ENCODE measurements around the gene FAM72B. TPM values are rescaled to one million over a fixed set of nuclear protein-coding genes. Genes with fewer than 3 reads are reported as not detected.
"Not testable (repeated sequence)": the region's sequence is repeated elsewhere in the genome, so short reads cannot be mapped to it uniquely, and the experiment has no call there.

FAM72B gene
- total and polyA plus RNA-seq, 10 of the 15 experiments (the other 5 are each of a cell fraction or from before 2014, with no cell fraction given): 7.3 to 37.8 (median 17.5) TPM

DNA sequence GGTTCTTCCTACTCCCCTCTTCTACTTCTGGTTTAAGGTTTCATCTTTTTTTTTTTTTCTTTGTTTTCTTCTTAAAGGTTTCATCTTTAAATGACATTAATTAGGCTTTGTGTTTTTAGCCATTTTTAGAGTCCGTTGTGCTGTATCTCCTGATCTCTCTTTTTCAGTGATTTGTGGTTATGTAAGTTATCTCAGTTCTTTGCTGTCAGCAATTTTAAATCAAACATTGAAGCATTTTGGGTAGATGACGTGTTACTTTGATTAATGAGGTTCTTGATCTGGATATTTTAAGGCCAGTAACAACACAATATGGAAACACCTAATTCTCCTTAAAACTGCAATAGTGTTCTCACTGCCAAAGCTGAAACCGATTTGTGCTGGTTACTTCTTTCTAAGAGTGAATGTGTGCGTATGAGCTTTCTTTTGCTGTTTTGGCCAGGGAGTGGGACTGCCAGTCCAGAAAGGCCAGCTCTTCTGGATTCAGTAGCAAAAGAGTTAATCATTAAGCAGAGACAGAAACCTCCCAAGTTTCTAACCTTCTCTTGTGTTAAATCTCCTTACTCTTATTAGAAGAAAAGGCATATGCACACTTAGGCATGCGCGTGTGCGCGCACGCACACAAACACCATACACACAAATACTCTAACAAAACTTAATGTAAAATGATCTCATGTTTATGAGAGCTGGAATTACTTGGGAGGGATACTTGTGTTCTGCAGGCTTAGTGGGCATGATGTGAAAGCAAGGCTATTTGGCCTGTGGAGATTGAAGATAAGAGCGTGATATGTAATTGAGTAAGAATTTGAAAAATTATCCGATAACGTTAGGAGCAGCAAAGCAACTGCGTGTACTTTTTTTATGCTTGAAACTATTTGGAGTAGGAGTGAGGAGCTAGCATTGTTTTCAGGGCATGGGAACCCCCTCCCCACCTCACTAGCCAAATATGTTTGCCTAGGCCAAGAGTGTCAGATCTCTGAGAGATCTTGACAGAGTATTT lies 17.1 kb upstream of the FAM72B start:
- H3K79me2 ChIP-seq (ENCODE audit: control insufficient read depth, insufficient read depth, low read length); H4K20me1 ChIP-seq (ENCODE audit: control insufficient read depth, insufficient read depth); H3K9me3 ChIP-seq (replicated peaks; ENCODE audit: control insufficient read depth, insufficient read depth, low read length); H3K4me1 ChIP-seq (ENCODE audit: control insufficient read depth, insufficient read depth, low read length); H3K36me3 ChIP-seq (ENCODE audit: control insufficient read depth in 2 of 2, insufficient read depth in 2 of 2, low read length in 1 of 2); H3K4me2 ChIP-seq (ENCODE audit: control insufficient read depth, insufficient read depth); in situ Hi-C loops (cut with MboI); CTCF ChIA-PET; BruUV-seq (replicated peaks); H2AFZ ChIP-seq (ENCODE audit: control insufficient read depth, low read depth, low read length); ATAC-seq; RAD21 ChIA-PET (ENCODE audit: unreplicated experiment); FAIRE-seq; H3K27ac ChIP-seq (ENCODE audit: control insufficient read depth, insufficient read depth); POLR2A ChIA-PET; SMC1A ChIA-PET (ENCODE audit: uncharacterized antibody, unreplicated experiment); H3K9ac ChIP-seq (ENCODE audit: control insufficient read depth, insufficient read depth, low read length); DNase-seq (ENCODE audit: low read depth, low spot score); H3K27me3 ChIP-seq (replicated peaks in 1 of 2; ENCODE audit: control insufficient read depth in 2 of 2, insufficient read depth in 2 of 2, low read length in 1 of 2); H3K4me3 ChIP-seq; intact Hi-C loops (cut with micrococcal nuclease; ENCODE audit: unreplicated experiment): not testable (repeated sequence)
- over 99% methylated on average over 9 of the region's 13 CpGs for WGBS (ENCODE audit: insufficient coverage, insufficient replicate concordance, low lambda C conversion rate, missing lambda C conversion rate)

DNA sequence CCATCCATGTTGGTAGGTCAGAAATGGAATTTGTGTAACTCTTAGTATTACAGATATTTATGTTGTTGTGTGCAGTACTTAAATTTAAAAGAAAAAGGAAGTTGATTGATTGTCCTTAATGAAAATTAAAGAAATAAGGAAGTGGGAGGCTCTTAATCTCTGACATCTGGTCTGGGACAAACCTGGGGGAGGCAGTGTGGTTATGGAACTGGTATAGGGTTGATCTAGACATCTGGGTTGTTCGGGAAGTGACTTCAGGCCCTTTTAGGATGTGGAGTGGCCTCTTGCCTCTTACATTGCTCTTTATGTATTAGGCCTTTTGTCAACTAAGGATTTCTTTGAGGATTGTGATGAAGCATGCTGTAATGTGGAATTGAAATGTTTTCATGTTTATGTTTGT lies 16.1 kb upstream of the FAM72B start:
- DNase-seq (ENCODE audit: low read depth, low spot score); H4K20me1 ChIP-seq (ENCODE audit: control insufficient read depth, insufficient read depth); H3K79me2 ChIP-seq (ENCODE audit: control insufficient read depth, insufficient read depth, low read length); RAD21 ChIA-PET (ENCODE audit: unreplicated experiment); H2AFZ ChIP-seq (ENCODE audit: control insufficient read depth, low read depth, low read length); POLR2A ChIA-PET; FAIRE-seq; BruUV-seq (replicated peaks); H3K27me3 ChIP-seq (replicated peaks in 1 of 2; ENCODE audit: control insufficient read depth in 2 of 2, insufficient read depth in 2 of 2, low read length in 1 of 2); H3K4me1 ChIP-seq (ENCODE audit: control insufficient read depth, insufficient read depth, low read length); intact Hi-C loops (cut with micrococcal nuclease; ENCODE audit: unreplicated experiment); H3K36me3 ChIP-seq (ENCODE audit: control insufficient read depth in 2 of 2, insufficient read depth in 2 of 2, low read length in 1 of 2); ATAC-seq; CTCF ChIA-PET; H3K27ac ChIP-seq (ENCODE audit: control insufficient read depth, insufficient read depth); H3K4me3 ChIP-seq; H3K4me2 ChIP-seq (ENCODE audit: control insufficient read depth, insufficient read depth); SMC1A ChIA-PET (ENCODE audit: uncharacterized antibody, unreplicated experiment); H3K9me3 ChIP-seq (replicated peaks; ENCODE audit: control insufficient read depth, insufficient read depth, low read length); H3K9ac ChIP-seq (ENCODE audit: control insufficient read depth, insufficient read depth, low read length); in situ Hi-C loops (cut with MboI): not testable (repeated sequence)
- WGBS (ENCODE audit: insufficient coverage, insufficient replicate concordance, low lambda C conversion rate, missing lambda C conversion rate): no CpG with 5 or more reads among the region's 1 CpG

DNA sequence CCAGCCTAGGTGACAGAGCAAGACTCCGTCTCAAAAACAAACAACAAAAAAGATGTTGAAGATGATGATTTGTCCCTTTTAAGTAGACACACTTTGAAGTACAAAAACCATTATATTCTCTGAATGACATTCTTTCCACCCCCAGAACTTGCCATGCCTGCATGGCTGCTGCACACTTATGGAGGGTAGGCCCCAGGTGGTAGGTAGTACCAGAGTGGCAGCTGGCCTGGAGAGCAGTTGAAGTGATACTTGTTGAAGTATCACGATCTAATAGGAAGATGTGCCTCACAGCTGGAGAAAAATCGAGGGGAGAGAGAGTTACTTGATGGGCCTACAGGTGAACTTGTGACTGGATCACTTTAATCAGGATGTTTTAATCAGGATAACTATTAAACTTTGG lies 15.6 kb upstream of the FAM72B start:
- H2AFZ ChIP-seq (ENCODE audit: control insufficient read depth, low read depth, low read length); H3K79me2 ChIP-seq (ENCODE audit: control insufficient read depth, insufficient read depth, low read length); H3K4me3 ChIP-seq; H3K9me3 ChIP-seq (replicated peaks; ENCODE audit: control insufficient read depth, insufficient read depth, low read length); H4K20me1 ChIP-seq (ENCODE audit: control insufficient read depth, insufficient read depth); FAIRE-seq; BruUV-seq (replicated peaks); H3K27ac ChIP-seq (ENCODE audit: control insufficient read depth, insufficient read depth); ATAC-seq; H3K36me3 ChIP-seq (ENCODE audit: control insufficient read depth in 2 of 2, insufficient read depth in 2 of 2, low read length in 1 of 2); H3K27me3 ChIP-seq (replicated peaks in 1 of 2; ENCODE audit: control insufficient read depth in 2 of 2, insufficient read depth in 2 of 2, low read length in 1 of 2); H3K9ac ChIP-seq (ENCODE audit: control insufficient read depth, insufficient read depth, low read length); RAD21 ChIA-PET (ENCODE audit: unreplicated experiment); intact Hi-C loops (cut with micrococcal nuclease; ENCODE audit: unreplicated experiment); H3K4me1 ChIP-seq (ENCODE audit: control insufficient read depth, insufficient read depth, low read length); DNase-seq (ENCODE audit: low read depth, low spot score); POLR2A ChIA-PET; H3K4me2 ChIP-seq (ENCODE audit: control insufficient read depth, insufficient read depth); SMC1A ChIA-PET (ENCODE audit: uncharacterized antibody, unreplicated experiment); in situ Hi-C loops (cut with MboI); CTCF ChIA-PET: not testable (repeated sequence)
- WGBS (ENCODE audit: insufficient coverage, insufficient replicate concordance, low lambda C conversion rate, missing lambda C conversion rate): no CpG with 5 or more reads among the region's 3 CpGs

DNA sequence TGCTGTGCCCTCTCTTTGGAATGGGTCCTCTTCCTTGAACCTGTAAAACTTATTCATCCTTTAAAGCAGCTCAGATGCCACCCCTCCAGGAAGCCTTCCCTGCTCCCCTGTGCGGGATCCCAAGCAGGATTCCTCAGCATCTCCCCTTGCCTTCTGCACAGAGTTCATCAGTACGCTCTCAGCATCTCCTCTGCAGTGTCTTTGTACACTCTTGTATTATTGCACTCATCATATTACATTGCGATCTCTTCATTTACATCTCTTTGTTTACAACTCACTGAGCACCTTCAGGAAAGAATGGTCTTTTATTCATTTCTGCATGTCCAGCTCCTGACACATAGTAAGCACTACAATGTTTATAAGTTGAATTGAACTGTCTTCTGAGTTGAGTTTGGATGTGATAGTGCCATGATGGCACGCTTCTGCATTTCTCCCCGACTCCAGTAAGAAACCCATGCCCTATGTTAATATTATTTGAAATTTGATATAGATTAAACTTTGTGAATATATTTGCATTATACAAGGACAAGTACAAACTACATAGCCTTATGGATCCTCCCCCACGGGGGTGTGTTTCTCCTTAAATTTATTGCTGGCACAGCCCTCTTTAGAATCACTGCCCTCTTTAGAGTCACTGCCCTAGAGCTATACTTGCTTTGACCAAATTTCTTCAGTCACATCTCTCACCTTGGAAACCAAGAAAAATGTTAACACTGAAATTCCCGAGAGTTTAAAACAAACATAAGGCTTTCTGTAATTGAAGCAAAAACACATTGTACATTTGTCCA lies 13.1 kb upstream of the FAM72B start:
- ATAC-seq; CTCF ChIA-PET; H3K36me3 ChIP-seq (ENCODE audit: control insufficient read depth in 2 of 2, insufficient read depth in 2 of 2, low read length in 1 of 2); H3K4me3 ChIP-seq; H3K9ac ChIP-seq (ENCODE audit: control insufficient read depth, insufficient read depth, low read length); H3K9me3 ChIP-seq (replicated peaks; ENCODE audit: control insufficient read depth, insufficient read depth, low read length); H3K27ac ChIP-seq (ENCODE audit: control insufficient read depth, insufficient read depth); FAIRE-seq; BruUV-seq (replicated peaks); SMC1A ChIA-PET (ENCODE audit: uncharacterized antibody, unreplicated experiment); H2AFZ ChIP-seq (ENCODE audit: control insufficient read depth, low read depth, low read length); H3K4me1 ChIP-seq (ENCODE audit: control insufficient read depth, insufficient read depth, low read length); H3K27me3 ChIP-seq (replicated peaks in 1 of 2; ENCODE audit: control insufficient read depth in 2 of 2, insufficient read depth in 2 of 2, low read length in 1 of 2); DNase-seq (ENCODE audit: low read depth, low spot score); RAD21 ChIA-PET (ENCODE audit: unreplicated experiment); in situ Hi-C loops (cut with MboI); intact Hi-C loops (cut with micrococcal nuclease; ENCODE audit: unreplicated experiment); H3K79me2 ChIP-seq (ENCODE audit: control insufficient read depth, insufficient read depth, low read length); POLR2A ChIA-PET; H3K4me2 ChIP-seq (ENCODE audit: control insufficient read depth, insufficient read depth); H4K20me1 ChIP-seq (ENCODE audit: control insufficient read depth, insufficient read depth): not testable (repeated sequence)
- 100% methylated on average over 1 of the region's 7 CpGs for WGBS (ENCODE audit: insufficient coverage, insufficient replicate concordance, low lambda C conversion rate, missing lambda C conversion rate)
